Esophagus squamous epithelium (tissue), 5 donors: ENCODE measurements around the gene HOXA10. TPM values are rescaled to one million over a fixed set of nuclear protein-coding genes. Genes with fewer than 3 reads are reported as not detected.

Experiments used
- DNase-seq: peaks from one replicate; lab custom pipeline; 2025; lab: John Stamatoyannopoulos, UW
- H3K27ac ChIP-seq, 4 donors: fragments of 200-600 bp; sonication (generic); one replicate each; pipeline ENCODE4 v1.5.1; 2016 to 2019; ENCODE audit warnings: mild to moderate bottlenecking in 1 of 4
- H3K27me3 ChIP-seq, 4 donors: fragments of 200-600 bp; sonication (generic); 1 replicate in 3 of 4; 2 replicates in 1 of 4; pipeline versions ENCODE4 v1.5.1 to v1.6.0; 2017 to 2021; ENCODE audit warnings: antibody characterized with exemption in 1 of 4
- H3K36me3 ChIP-seq, 3 donors: fragments of 200-600 bp; sonication (generic); one replicate each; pipeline ENCODE4 v1.5.1; 2016 to 2019
- H3K4me1 ChIP-seq, 3 donors: fragments of 200-600 bp; sonication (generic); one replicate each; pipeline ENCODE4 v1.5.1; 2017 to 2019
- H3K4me3 ChIP-seq, 4 donors: fragments of 200-600 bp; sonication (generic); 1 replicate in 3 of 4; 2 replicates in 1 of 4; pipeline ENCODE4 v1.5.1; 2016 to 2019; ENCODE audit warnings: mild to moderate bottlenecking in 2 of 4, moderate library complexity in 1 of 4
- H3K9me3 ChIP-seq, 3 donors: fragments of 200-600 bp; sonication (generic); one replicate each; pipeline ENCODE4 v1.5.1; 2016 to 2019
- POLR2A ChIP-seq, 4 donors: fragments of 450-650 bp; IDR thresholded peaks; one replicate each; pipeline ENCODE4 v1.6.1; 2017; ENCODE audit warnings: antibody characterized with exemption in 4 of 4, mild to moderate bottlenecking in 4 of 4, moderate library complexity in 3 of 4
- WGBS, 2 donors: methylation state at CpG; one replicate each; pipeline ENCODE4 v1.1.5; 2018; 5-methylcytosine and 5-hydroxymethylcytosine counted together
- intact Hi-C: fragments of 100-400 bp; cut with DNase I; formaldehyde crosslinking; loops from one replicate; pipeline ENCODE4 v1.15.0; 2022
- total RNA-seq, 4 donors: library from RNA; depleted of rRNA; stranded (reverse); fragments of >200 nt; gene quantifications; one replicate each; pipeline ENCODE4 v1.1.0, GENCODE V29; 2016
- TF ChIP-seq, protein P1 (sequence below), 6 experiments: fragments of 450-650 bp in 4 of 6; fragments of 200-600 bp in 2 of 6; sonication (generic) in 2 of 6; IDR thresholded peaks; one replicate each; pipeline ENCODE4 v1.5.1; 2016 to 2019; ENCODE audit warnings: antibody characterized with exemption in 6 of 6, mild to moderate bottlenecking in 4 of 6, moderate library complexity in 4 of 6
- donor health status: DM: yes; HTN: yes; CAD: no.

The HOXA10 gene
- total RNA-seq, 4 donors from 2014 or later: not detected

- Histone ChIP-seq H3K9me3 (no peaks in the 10 kb centered on the region), H3K4me1 (peaks cover 31 to 57% (median 34%) of the 10 kb centered on the region in 3 donors), H3K4me3 (no peak overlapping the region), H3K27ac (no peak overlapping the region), H3K36me3 (no peaks in the 10 kb centered on the region), H3K27me3 (peaks cover 56 to 100% (median 83%) of the 10 kb centered on the region in 4 donors)
- TF ChIP-seq POLR2A (IDR thresholded peaks at IDR 0.05): no peak
- TF ChIP-seq, protein P1, sequence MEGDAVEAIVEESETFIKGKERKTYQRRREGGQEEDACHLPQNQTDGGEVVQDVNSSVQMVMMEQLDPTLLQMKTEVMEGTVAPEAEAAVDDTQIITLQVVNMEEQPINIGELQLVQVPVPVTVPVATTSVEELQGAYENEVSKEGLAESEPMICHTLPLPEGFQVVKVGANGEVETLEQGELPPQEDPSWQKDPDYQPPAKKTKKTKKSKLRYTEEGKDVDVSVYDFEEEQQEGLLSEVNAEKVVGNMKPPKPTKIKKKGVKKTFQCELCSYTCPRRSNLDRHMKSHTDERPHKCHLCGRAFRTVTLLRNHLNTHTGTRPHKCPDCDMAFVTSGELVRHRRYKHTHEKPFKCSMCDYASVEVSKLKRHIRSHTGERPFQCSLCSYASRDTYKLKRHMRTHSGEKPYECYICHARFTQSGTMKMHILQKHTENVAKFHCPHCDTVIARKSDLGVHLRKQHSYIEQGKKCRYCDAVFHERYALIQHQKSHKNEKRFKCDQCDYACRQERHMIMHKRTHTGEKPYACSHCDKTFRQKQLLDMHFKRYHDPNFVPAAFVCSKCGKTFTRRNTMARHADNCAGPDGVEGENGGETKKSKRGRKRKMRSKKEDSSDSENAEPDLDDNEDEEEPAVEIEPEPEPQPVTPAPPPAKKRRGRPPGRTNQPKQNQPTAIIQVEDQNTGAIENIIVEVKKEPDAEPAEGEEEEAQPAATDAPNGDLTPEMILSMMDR (IDR thresholded peaks at IDR 0.05): no peak
- 26 to 36% methylated on average over 12 to 15 of the region's 30 CpGs for WGBS, 2 donors
- DNase-seq: no peak
- intact Hi-C loops: no loop called here
Measured at GRCh38 chr7:27202018-27202861, 28.1 kb upstream of the HOXA10 start.

- H3K27me3 ChIP-seq: peaks cover 56 to 100% (median 79%) of the 10 kb centered on the region in 4 donors
- no peak overlapping the region for H3K27ac ChIP-seq
- intact Hi-C loops: no loop called here
Measured at GRCh38 chr7:27201580-27202017, 27.5 kb upstream of the HOXA10 start.

GRCh38 chr7:27200761-27201579, 26.9 kb upstream of the HOXA10 start:
- Histone ChIP-seq H3K4me3 (peak overlapping the region in 3 of 4 donors; percentile 27 to 62 (median 44)), H3K36me3 (no peaks in the 10 kb centered on the region), H3K9me3 (no peaks in the 10 kb centered on the region), H3K27me3 (peaks cover 54 to 100% (median 75%) of the 10 kb centered on the region in 4 donors), H3K27ac (no peak overlapping the region), H3K4me1 (peaks cover 31 to 60% (median 34%) of the 10 kb centered on the region in 3 donors)
- DNase-seq: no peak
- 4 to 8% methylated on average over 8 to 9 of the region's 14 CpGs for WGBS, 2 donors
- intact Hi-C loops: no loop called here
- no peak for TF ChIP-seq POLR2A (IDR thresholded peaks at IDR 0.05)
- TF ChIP-seq, protein P1 (IDR thresholded peaks at IDR 0.05): no peak

More at GRCh38 chr7:27201580-27202017, 27.5 kb upstream of the HOXA10 start:
- Histone ChIP-seq H3K4me3 (peak overlapping the region in 1 of 4 donors; percentile 62), H3K36me3 (no peaks in the 10 kb centered on the region), H3K4me1 (peaks cover 31 to 57% (median 34%) of the 10 kb centered on the region in 3 donors), H3K9me3 (no peaks in the 10 kb centered on the region)
- no peak for TF ChIP-seq POLR2A (IDR thresholded peaks at IDR 0.05)
- TF ChIP-seq, protein P1 (IDR thresholded peaks at IDR 0.05): no peak
- WGBS, 2 donors: 19 to 21% methylated on average over 3 to 4 of the region's 4 CpGs
- DNase-seq: no peak

DNA sequence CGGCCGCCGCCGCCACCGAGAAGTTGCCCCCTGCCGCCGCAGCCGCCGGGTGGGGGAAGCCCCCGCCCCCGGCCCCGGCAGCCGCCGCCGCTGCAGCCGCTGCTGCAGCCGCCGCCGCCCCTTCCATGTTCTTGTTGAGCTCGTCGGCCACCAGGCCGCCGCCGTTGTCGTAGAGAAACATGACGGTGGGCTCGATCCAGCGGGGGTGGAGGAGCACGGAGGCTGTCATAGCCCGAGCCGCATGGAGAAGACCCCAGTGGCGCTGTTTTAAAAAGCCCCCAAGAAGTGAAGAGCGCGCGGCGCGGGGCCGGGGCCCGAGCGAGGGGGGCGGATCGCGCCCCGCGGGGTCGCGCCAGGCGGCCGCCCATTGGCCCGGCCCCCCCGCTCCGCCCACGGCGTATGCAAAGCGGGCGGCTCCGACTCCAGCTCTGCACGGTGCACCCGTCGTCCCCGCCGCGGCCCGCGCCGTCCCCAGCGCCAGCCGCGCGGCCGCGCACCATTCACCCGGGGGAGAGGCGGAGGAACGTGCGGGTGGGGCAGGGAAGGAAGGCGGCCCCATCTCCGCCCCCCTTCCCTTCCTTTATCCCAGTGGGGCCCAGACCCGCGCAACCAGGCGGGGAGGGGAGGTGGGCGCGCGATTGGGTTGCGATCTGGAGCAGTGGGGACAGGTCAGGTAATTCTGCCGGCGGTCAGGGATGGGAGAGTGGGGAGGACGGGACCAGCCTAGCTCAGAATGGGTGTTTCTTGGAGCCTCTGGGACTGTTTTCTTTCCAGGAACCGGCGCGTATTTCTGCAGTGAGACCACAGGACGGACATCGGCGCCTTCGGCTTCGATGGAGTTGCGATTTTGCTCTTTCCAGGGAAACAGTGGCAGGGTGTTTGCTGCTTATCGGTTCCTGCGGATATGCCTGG, 26.0 kb upstream of the HOXA10 start, which contains the start of gene HOXA13:
Gene HOXA13, minus strand, starts transcription at position 243 of the 912 bp plus-strand sequence. Its CDS starts 14 bp downstream, at position 229.
- H3K27me3 ChIP-seq: peaks cover 50 to 100% (median 72%) of the 10 kb centered on the region in 4 donors
- intact Hi-C loops: loop anchor here (10.0 kb wide), 1 partner anchor 815 kb away; no protein-coding TSS in a partner anchor
- H3K36me3 ChIP-seq: no peaks in the 10 kb centered on the region
- no peak within 1 kb of the TSS for H3K27ac ChIP-seq
- peaks cover 26 to 56% (median 34%) of the 10 kb centered on the region in 3 donors for H3K4me1 ChIP-seq
- 5 to 12% methylated on average over 11 to 18 of the region's 99 CpGs for WGBS, 2 donors
- TF ChIP-seq POLR2A (IDR thresholded peaks at IDR 0.05): no peak
- TF ChIP-seq, protein P1 (IDR thresholded peaks at IDR 0.05): no peak
- no peaks in the 10 kb centered on the region for H3K9me3 ChIP-seq
- no peak for DNase-seq
- H3K4me3 ChIP-seq: peak within 1 kb of the TSS; percentile 22 to 62 (median 36)
